HG03175 (cell line): Measurements from ENCODE around the gene SCN10A.

ENCODE experiments used
- ATAC-seq: cut with Tn5 transposase; IDR thresholded peaks from one replicate; pipeline ENCODE4 v1.9.1; 2021; ENCODE audit warnings: mild to moderate bottlenecking, moderate library complexity; ENCODE audit not compliant: unreplicated experiment

Gene SCN10A

GRCh38 chr3:38722781-38723568, 93.0 kb downstream of the SCN10A start:
- no peak for ATAC-seq

- ATAC-seq = no peak
Measured at GRCh38 chr3:38721207-38721772, 94.7 kb downstream of the SCN10A start.

- ATAC-seq = no peak
Measured at GRCh38 chr3:38720465-38720864, 95.6 kb downstream of the SCN10A start.

- no peak for ATAC-seq
Measured at GRCh38 chr3:38717355-38718240, 98.4 kb downstream of the SCN10A start.

GRCh38 chr3:38713121-38713520, 102.9 kb downstream of the SCN10A start:
- ATAC-seq = no peak

- ATAC-seq = no peak
Measured at GRCh38 chr3:38711321-38711720, 104.7 kb downstream of the SCN10A start.

- ATAC-seq = no peak
Measured at GRCh38 chr3:38707730-38708129, 108.3 kb downstream of the SCN10A start.

- no peak for ATAC-seq
Measured at GRCh38 chr3:38706961-38707360, 109.1 kb downstream of the SCN10A start.

GRCh38 chr3:38702231-38702630, 113.8 kb downstream of the SCN10A start:
- no peak for ATAC-seq

GRCh38 chr3:38698760-38699159, 117.3 kb downstream of the SCN10A start:
- ATAC-seq = no peak

- ATAC-seq = no peak
Measured at GRCh38 chr3:38698061-38698460, 118.0 kb downstream of the SCN10A start.

GRCh38 chr3:38696034-38696433, 120.0 kb downstream of the SCN10A start:
- no peak for ATAC-seq

GRCh38 chr3:38690185-38690584, 125.8 kb downstream of the SCN10A start:
- no peak for ATAC-seq

- ATAC-seq = no peak
Measured at GRCh38 chr3:38689774-38690173, 126.2 kb downstream of the SCN10A start.

- no peak for ATAC-seq
Measured at GRCh38 chr3:38689346-38689745, 126.7 kb downstream of the SCN10A start.

GRCh38 chr3:38687321-38687720, 128.7 kb downstream of the SCN10A start:
- no peak for ATAC-seq

- no peak for ATAC-seq
Measured at GRCh38 chr3:38684546-38684945, 131.5 kb downstream of the SCN10A start.

- ATAC-seq = no peak
Measured at GRCh38 chr3:38669668-38670067, 146.3 kb downstream of the SCN10A start.

- ATAC-seq = no peak
Measured at GRCh38 chr3:38662544-38662943, 153.5 kb downstream of the SCN10A start.

- ATAC-seq = no peak
Measured at GRCh38 chr3:38658841-38659240, 157.2 kb downstream of the SCN10A start.

GRCh38 chr3:38657369-38657768, 158.6 kb downstream of the SCN10A start:
- no peak for ATAC-seq
